ENCODE results near the gene GPC5.

GPC5 gene

DNA sequence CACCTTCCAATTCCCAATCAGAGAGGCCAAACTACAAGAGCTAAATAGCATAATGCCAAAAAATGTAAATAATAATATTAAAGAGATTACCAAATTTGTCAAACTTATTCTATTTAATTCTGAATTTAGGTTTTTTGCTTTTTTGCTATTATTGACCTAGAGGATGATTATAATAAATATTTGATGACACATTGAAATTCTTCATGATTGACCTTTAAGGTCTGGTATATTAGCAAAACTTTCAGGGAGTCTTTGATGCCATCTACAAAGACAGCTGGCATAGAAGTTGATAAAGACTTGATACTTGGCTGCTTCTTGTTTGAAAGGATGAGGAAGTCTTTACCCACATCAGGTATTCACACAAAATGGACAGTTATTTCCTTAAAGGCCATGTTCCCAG, 1168.3 kb downstream of the GPC5 start:
- TF ChIP-seq, protein P1, sequence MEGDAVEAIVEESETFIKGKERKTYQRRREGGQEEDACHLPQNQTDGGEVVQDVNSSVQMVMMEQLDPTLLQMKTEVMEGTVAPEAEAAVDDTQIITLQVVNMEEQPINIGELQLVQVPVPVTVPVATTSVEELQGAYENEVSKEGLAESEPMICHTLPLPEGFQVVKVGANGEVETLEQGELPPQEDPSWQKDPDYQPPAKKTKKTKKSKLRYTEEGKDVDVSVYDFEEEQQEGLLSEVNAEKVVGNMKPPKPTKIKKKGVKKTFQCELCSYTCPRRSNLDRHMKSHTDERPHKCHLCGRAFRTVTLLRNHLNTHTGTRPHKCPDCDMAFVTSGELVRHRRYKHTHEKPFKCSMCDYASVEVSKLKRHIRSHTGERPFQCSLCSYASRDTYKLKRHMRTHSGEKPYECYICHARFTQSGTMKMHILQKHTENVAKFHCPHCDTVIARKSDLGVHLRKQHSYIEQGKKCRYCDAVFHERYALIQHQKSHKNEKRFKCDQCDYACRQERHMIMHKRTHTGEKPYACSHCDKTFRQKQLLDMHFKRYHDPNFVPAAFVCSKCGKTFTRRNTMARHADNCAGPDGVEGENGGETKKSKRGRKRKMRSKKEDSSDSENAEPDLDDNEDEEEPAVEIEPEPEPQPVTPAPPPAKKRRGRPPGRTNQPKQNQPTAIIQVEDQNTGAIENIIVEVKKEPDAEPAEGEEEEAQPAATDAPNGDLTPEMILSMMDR (IDR thresholded peaks at IDR 0.05; ENCODE audit: insufficient read depth, low read length, poor library complexity, severe bottlenecking): no peak
- TF ChIP-seq EZH2phosphoT487 (conservative IDR thresholded peaks at IDR 0.05; ENCODE audit: low read length): no peak
- no peaks in the 10 kb centered on the region for H3K36me3 ChIP-seq (ENCODE audit: low read length)
- H3K27me3 ChIP-seq (ENCODE audit: low read length): no peaks in the 10 kb centered on the region
- no peak overlapping the region for H3K4me3 ChIP-seq (ENCODE audit: insufficient read depth, low read length, poor library complexity, severe bottlenecking)
- no peaks in the 10 kb centered on the region for H4K20me1 ChIP-seq (ENCODE audit: low read depth, low read length)
- no peak overlapping the region for H3K4me2 ChIP-seq (ENCODE audit: low read depth, low read length, poor library complexity, severe bottlenecking)
- H2AFZ ChIP-seq (ENCODE audit: low read depth, low read length, severe bottlenecking): no peak overlapping the region
- no peak overlapping the region for H3K27ac ChIP-seq (ENCODE audit: low read depth, low read length)
- no peaks in the 10 kb centered on the region for H3F3A ChIP-seq (ENCODE audit: insufficient read depth)
- H3K9me2 ChIP-seq (replicated peaks; ENCODE audit: insufficient read depth, low read length): no peaks in the 10 kb centered on the region
- H3K9ac ChIP-seq (ENCODE audit: low read length): no peak overlapping the region
- H3K79me2 ChIP-seq (ENCODE audit: insufficient read depth, low read length): no peaks in the 10 kb centered on the region
- H3K9me3 ChIP-seq (ENCODE audit: insufficient read depth, low read length): no peaks in the 10 kb centered on the region

DNA sequence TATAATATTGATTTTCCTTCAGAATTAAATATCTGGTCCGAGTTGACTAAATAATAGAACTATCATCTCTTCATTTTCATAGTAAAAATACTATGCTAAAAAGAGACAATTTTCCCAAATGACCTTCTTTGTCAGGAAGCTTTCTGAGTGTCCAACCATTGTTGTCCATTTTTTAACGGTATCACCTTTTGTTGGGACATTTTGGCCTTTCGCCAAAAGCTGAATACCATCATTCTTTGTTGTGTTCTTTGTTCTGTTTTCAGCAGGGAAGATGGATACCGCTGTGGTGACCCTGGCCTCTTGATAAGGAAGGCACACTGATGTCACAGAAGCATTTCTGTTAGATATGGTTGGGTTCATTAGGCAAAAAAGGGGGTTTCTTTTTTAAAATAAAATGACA, 1173.8 kb downstream of the GPC5 start:
- no peak overlapping the region for H3K4me3 ChIP-seq (ENCODE audit: insufficient read depth, low read length, poor library complexity, severe bottlenecking)
- no peak overlapping the region for H3K4me2 ChIP-seq (ENCODE audit: low read depth, low read length, poor library complexity, severe bottlenecking)
- H3K79me2 ChIP-seq (ENCODE audit: insufficient read depth, low read length): no peaks in the 10 kb centered on the region
- TF ChIP-seq, protein P1 (IDR thresholded peaks at IDR 0.05; ENCODE audit: insufficient read depth, low read length, poor library complexity, severe bottlenecking): no peak
- no peak for TF ChIP-seq EZH2phosphoT487 (conservative IDR thresholded peaks at IDR 0.05; ENCODE audit: low read length)
- no peak overlapping the region for H3K9ac ChIP-seq (ENCODE audit: low read length)
- H3K36me3 ChIP-seq (ENCODE audit: low read length): no peaks in the 10 kb centered on the region
- H3K27ac ChIP-seq (ENCODE audit: low read depth, low read length): no peak overlapping the region
- no peaks in the 10 kb centered on the region for H3K9me2 ChIP-seq (replicated peaks; ENCODE audit: insufficient read depth, low read length)
- no peaks in the 10 kb centered on the region for H3K27me3 ChIP-seq (ENCODE audit: low read length)
- no peaks in the 10 kb centered on the region for H4K20me1 ChIP-seq (ENCODE audit: low read depth, low read length)
- H3K9me3 ChIP-seq (ENCODE audit: insufficient read depth, low read length): no peaks in the 10 kb centered on the region
- no peaks in the 10 kb centered on the region for H3F3A ChIP-seq (ENCODE audit: insufficient read depth)
- no peak overlapping the region for H2AFZ ChIP-seq (ENCODE audit: low read depth, low read length, severe bottlenecking)

DNA sequence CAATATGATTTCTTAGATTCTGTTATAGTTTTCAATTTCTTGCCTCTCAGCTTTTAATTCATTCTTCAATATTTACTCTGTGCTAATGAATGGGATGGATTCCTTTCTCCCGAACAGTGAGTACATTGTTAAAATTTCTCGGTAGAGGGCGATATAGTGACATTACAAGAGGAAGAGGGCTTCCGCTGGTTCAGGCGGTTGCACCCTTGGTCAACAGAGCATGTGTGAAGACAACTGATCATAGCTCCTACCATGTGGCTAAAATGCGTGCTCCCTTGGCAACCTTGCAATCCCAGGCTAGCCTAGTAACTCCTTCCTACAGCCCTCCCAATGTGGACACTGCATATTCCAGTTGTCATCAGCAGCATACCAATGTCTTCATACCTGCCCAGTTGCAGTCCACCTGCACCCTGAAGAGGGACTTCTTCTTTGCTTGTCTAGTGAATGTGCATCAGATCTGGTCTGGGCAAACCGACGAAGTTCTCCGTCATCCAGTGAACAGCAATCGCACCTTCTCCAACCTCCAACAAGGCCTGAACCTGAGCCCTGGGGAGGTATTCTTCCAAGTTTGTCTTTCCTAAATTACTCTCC, 1175.1 kb downstream of the GPC5 start:
- Histone ChIP-seq H3K4me3 (ENCODE audit: insufficient read depth, low read length, poor library complexity, severe bottlenecking) (no peak overlapping the region), H3K9ac (ENCODE audit: low read length) (no peak overlapping the region)

More for the DNA sequence above, 1175.1 kb downstream of the GPC5 start:
- TF ChIP-seq EZH2phosphoT487 (conservative IDR thresholded peaks at IDR 0.05; ENCODE audit: low read length): no peak
- TF ChIP-seq, protein P1 (IDR thresholded peaks at IDR 0.05; ENCODE audit: insufficient read depth, low read length, poor library complexity, severe bottlenecking): peak; percentile 15
- Histone ChIP-seq H3F3A (ENCODE audit: insufficient read depth) (no peaks in the 10 kb centered on the region), H3K79me2 (ENCODE audit: insufficient read depth, low read length) (no peaks in the 10 kb centered on the region), H3K27me3 (ENCODE audit: low read length) (no peaks in the 10 kb centered on the region), H4K20me1 (ENCODE audit: low read depth, low read length) (no peaks in the 10 kb centered on the region), H3K36me3 (ENCODE audit: low read length) (no peaks in the 10 kb centered on the region), H3K27ac (ENCODE audit: low read depth, low read length) (no peak overlapping the region), H3K9me2 (replicated peaks; ENCODE audit: insufficient read depth, low read length) (no peaks in the 10 kb centered on the region), H3K9me3 (ENCODE audit: insufficient read depth, low read length) (no peaks in the 10 kb centered on the region), H2AFZ (ENCODE audit: low read depth, low read length, severe bottlenecking) (no peak overlapping the region), H3K4me2 (ENCODE audit: low read depth, low read length, poor library complexity, severe bottlenecking) (no peak overlapping the region)

All from SU-DHL-6 (cell line).